HepG2 (cell line): ENCODE data around the gene NOTUM. TPM values are rescaled to one million over a fixed set of nuclear protein-coding genes. Genes with fewer than 3 reads are reported as not detected.

Experiments used
- KAT2B ChIP-seq: fragments of 150-350 bp; IDR thresholded peaks from 2 replicates; pipeline ENCODE4 v1.6.1; 2014; ENCODE audit warnings: low read depth, low read length, borderline replicate concordance
- RELA ChIP-seq: sonication (generic); formaldehyde crosslinking; IDR thresholded peaks from 2 replicates; pipeline ENCODE4 v1.4.0; 2020; ENCODE audit warnings: missing genetic modification reagents
- RFX1 ChIP-seq: fragments of 450-650 bp; IDR thresholded peaks from 2 replicates; pipeline ENCODE4 v1.6.1; 2017
- RORA ChIP-seq: sonication (generic); formaldehyde crosslinking; IDR thresholded peaks from 2 replicates; pipeline ENCODE4 v1.5.0; 2020; ENCODE audit warnings: mild to moderate bottlenecking, missing genetic modification reagents, moderate library complexity
- SPEN ChIP-seq: sonication (generic); formaldehyde crosslinking; IDR thresholded peaks from 2 replicates; pipeline ENCODE4 v1.5.1; 2020; ENCODE audit warnings: low read depth, mild to moderate bottlenecking, missing genetic modification reagents
- SRSF1 ChIP-seq: fragments of 200-400 bp; formaldehyde crosslinking; optimal IDR thresholded peaks from 2 replicates; pipeline ENCODE3; 2017; ENCODE audit warnings: mild to moderate bottlenecking, low read depth, low read length, moderate library complexity
- TCF12 ChIP-seq, 2 experiments: fragments of 450-650 bp in 1 of 2; sonication (generic) in 1 of 2; formaldehyde crosslinking in 1 of 2; IDR thresholded peaks; 2 replicates each; pipeline versions ENCODE4 v1.6.1 to v1.8.0; 2017 to 2022; ENCODE audit warnings: antibody characterized with exemption in 1 of 2, mild to moderate bottlenecking in 1 of 2, missing genetic modification reagents in 1 of 2, moderate library complexity in 1 of 2
- ZBTB3 ChIP-seq: sonication (generic); formaldehyde crosslinking; IDR thresholded peaks from 2 replicates; pipeline ENCODE4 v1.4.0; 2020; ENCODE audit warnings: low read depth, mild to moderate bottlenecking, moderate library complexity, missing genetic modification reagents, borderline replicate concordance
- ZNF451 ChIP-seq: sonication (generic); formaldehyde crosslinking; IDR thresholded peaks from 2 replicates; pipeline ENCODE4 v1.5.0; 2020; ENCODE audit warnings: mild to moderate bottlenecking, missing genetic modification reagents
- ZNF556 ChIP-seq: sonication (generic); formaldehyde crosslinking; IDR thresholded peaks from 2 replicates; pipeline ENCODE4 v1.4.0; 2020; ENCODE audit warnings: mild to moderate bottlenecking, missing genetic modification reagents, borderline replicate concordance
- ZNF720 ChIP-seq: sonication (generic); formaldehyde crosslinking; IDR thresholded peaks from 2 replicates; pipeline ENCODE4 v1.4.0; 2020; ENCODE audit warnings: missing genetic modification reagents
- polyA plus RNA-seq, 8 experiments: library from polyadenylated mRNA; depleted of rRNA in 3 of 8; stranded (reverse) in 7 of 8; unstranded in 1 of 8; fragments of >200 nt; fragmentation: Illumina TruSeq in 4 of 8; extraction: Trizol in 4 of 8; gene quantifications; 2 replicates each; pipeline versions ENCODE4 v1.2.1 to v1.2.3, GENCODE V29; 2011 to 2016; ENCODE audit warnings: low read depth in 4 of 8, missing spikeins in 1 of 8, mixed read lengths in 1 of 8; ENCODE audit not compliant: insufficient read depth in 1 of 8
- total RNA-seq, 5 experiments: library from RNA; depleted of rRNA; stranded (reverse); fragments of >200 nt; fragmentation: Illumina TruSeq; extraction: Trizol; gene quantifications; 2 replicates each; pipeline ENCODE4 v1.2.3, GENCODE V29; 2016; ENCODE audit warnings: low read depth in 1 of 5
- TF ChIP-seq, protein P1 (sequence below): sonication (generic); formaldehyde crosslinking; IDR thresholded peaks from 2 replicates; pipeline ENCODE4 v1.4.0; 2020; ENCODE audit warnings: low read depth, missing genetic modification reagents
- TF ChIP-seq, protein P2 (sequence below): sonication (generic); formaldehyde crosslinking; IDR thresholded peaks from 2 replicates; pipeline ENCODE4 v1.4.0; 2020; ENCODE audit warnings: mild to moderate bottlenecking, missing genetic modification reagents
- TF ChIP-seq, protein P3 (sequence below): sonication (generic); formaldehyde crosslinking; IDR thresholded peaks from 2 replicates; pipeline ENCODE4 v1.9.0; 2021; ENCODE audit warnings: missing genetic modification reagents, borderline replicate concordance
- TF ChIP-seq, protein P4 (sequence below): conservative IDR thresholded peaks from 2 replicates; pipeline ENCODE4 v1.6.1; 2018; ENCODE audit warnings: missing genetic modification reagents
- TF ChIP-seq, protein P5 (sequence below): sonication (generic); formaldehyde crosslinking; IDR thresholded peaks from 2 replicates; pipeline ENCODE4; 2020; ENCODE audit warnings: missing genetic modification reagents, mild to moderate bottlenecking, borderline replicate concordance
- TF ChIP-seq, protein P6 (sequence below): sonication (generic); formaldehyde crosslinking; IDR thresholded peaks from 2 replicates; pipeline ENCODE4 v1.8.1; 2023; ENCODE audit warnings: missing genetic modification reagents, mild to moderate bottlenecking, borderline replicate concordance

Gene NOTUM
- total and polyA plus RNA-seq, 2 of the 13 experiments (the other 11 are each of a cell fraction or from before 2014, with no cell fraction given): 150 to 160 TPM

DNA sequence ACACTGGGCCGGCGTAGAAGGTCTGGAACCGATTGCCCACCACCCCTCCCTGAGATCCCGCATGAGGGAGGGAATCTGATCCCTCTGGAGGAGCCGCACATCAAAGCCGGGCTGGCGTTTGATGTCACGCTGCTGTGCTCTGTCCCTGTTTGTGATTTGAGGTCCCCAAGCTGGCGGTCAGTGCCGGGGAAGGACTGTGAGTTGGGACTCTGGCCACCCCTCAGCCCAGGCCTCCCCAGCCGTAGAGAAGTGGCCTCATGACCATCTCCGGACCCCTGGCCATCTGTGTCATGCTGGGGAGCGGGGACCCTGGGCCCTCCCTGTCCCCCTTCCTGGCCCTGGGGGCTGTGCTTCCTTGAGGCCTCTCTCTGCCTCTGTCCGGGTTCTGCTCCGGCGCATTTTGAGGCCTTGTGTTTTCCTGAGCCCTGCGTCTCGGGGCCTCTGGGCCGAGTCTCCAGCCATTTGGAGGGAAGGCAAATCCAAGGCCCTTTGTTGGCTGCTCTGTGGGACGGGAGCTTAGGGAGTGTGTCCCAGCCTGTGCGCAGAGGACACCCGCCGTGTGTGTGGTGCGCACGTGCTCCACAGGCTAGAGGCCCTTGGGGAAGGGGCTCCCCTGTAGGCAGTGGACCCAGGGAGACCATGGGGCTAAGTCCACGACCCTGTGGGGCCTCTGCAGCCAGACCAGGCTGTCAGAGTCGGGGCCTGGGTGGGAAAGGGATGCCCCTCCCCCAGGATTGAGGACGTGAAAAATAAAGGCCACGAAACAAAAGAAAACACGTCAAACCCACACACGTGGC is 31.5 kb upstream of the NOTUM start (continued):
- TF ChIP-seq KAT2B (no peak), RELA (CRISPR knock-in tag) (0 out of 2 replicates have a peak, but pooled peaks have one; percentile 83), ZNF556 (no peak; the same call in 1 of the 2 replicates), SPEN (CRISPR knock-in tag) (peak; percentile 98), ZNF720 (CRISPR knock-in tag) (no peak), ZBTB3 (0 out of 2 replicates have a peak, but pooled peaks have one; percentile 54), TCF12 (IDR thresholded peaks at IDR 0.05) (no peak), TCF12 (CRISPR knock-in tag; IDR thresholded peaks at IDR 0.05) (peak; percentile 47; the same call in 1 of the 2 replicates), SRSF1 (peak; percentile 82), RORA (no peak), RFX1 (no peak), ZNF451 (CRISPR knock-in tag) (peak; percentile 95)
- TF ChIP-seq, protein P1, sequence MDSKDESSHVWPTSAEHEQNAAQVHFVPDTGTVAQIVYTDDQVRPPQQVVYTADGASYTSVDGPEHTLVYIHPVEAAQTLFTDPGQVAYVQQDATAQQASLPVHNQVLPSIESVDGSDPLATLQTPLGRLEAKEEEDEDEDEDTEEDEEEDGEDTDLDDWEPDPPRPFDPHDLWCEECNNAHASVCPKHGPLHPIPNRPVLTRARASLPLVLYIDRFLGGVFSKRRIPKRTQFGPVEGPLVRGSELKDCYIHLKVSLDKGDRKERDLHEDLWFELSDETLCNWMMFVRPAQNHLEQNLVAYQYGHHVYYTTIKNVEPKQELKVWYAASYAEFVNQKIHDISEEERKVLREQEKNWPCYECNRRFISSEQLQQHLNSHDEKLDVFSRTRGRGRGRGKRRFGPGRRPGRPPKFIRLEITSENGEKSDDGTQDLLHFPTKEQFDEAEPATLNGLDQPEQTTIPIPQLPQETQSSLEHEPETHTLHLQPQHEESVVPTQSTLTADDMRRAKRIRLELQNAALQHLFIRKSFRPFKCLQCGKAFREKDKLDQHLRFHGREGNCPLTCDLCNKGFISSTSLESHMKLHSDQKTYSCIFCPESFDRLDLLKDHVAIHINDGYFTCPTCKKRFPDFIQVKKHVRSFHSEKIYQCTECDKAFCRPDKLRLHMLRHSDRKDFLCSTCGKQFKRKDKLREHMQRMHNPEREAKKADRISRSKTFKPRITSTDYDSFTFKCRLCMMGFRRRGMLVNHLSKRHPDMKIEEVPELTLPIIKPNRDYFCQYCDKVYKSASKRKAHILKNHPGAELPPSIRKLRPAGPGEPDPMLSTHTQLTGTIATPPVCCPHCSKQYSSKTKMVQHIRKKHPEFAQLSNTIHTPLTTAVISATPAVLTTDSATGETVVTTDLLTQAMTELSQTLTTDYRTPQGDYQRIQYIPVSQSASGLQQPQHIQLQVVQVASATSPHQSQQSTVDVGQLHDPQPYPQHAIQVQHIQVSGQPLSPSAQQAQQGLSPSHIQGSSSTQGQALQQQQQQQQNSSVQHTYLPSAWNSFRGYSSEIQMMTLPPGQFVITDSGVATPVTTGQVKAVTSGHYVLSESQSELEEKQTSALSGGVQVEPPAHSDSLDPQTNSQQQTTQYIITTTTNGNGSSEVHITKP (CRISPR knock-in tag): peak; percentile 25; the same call in 1 of the 2 replicates
- TF ChIP-seq, protein P2, sequence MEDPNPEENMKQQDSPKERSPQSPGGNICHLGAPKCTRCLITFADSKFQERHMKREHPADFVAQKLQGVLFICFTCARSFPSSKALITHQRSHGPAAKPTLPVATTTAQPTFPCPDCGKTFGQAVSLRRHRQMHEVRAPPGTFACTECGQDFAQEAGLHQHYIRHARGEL: peak; percentile 97
- TF ChIP-seq, protein P3, sequence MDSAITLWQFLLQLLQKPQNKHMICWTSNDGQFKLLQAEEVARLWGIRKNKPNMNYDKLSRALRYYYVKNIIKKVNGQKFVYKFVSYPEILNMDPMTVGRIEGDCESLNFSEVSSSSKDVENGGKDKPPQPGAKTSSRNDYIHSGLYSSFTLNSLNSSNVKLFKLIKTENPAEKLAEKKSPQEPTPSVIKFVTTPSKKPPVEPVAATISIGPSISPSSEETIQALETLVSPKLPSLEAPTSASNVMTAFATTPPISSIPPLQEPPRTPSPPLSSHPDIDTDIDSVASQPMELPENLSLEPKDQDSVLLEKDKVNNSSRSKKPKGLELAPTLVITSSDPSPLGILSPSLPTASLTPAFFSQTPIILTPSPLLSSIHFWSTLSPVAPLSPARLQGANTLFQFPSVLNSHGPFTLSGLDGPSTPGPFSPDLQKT: peak; percentile 19; the same call in 1 of the 2 replicates
- TF ChIP-seq, protein P4, sequence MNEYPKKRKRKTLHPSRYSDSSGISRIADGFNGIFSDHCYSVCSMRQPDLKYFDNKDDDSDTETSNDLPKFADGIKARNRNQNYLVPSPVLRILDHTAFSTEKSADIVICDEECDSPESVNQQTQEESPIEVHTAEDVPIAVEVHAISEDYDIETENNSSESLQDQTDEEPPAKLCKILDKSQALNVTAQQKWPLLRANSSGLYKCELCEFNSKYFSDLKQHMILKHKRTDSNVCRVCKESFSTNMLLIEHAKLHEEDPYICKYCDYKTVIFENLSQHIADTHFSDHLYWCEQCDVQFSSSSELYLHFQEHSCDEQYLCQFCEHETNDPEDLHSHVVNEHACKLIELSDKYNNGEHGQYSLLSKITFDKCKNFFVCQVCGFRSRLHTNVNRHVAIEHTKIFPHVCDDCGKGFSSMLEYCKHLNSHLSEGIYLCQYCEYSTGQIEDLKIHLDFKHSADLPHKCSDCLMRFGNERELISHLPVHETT (CRISPR knock-in tag): peak; percentile 36
- TF ChIP-seq, protein P5, sequence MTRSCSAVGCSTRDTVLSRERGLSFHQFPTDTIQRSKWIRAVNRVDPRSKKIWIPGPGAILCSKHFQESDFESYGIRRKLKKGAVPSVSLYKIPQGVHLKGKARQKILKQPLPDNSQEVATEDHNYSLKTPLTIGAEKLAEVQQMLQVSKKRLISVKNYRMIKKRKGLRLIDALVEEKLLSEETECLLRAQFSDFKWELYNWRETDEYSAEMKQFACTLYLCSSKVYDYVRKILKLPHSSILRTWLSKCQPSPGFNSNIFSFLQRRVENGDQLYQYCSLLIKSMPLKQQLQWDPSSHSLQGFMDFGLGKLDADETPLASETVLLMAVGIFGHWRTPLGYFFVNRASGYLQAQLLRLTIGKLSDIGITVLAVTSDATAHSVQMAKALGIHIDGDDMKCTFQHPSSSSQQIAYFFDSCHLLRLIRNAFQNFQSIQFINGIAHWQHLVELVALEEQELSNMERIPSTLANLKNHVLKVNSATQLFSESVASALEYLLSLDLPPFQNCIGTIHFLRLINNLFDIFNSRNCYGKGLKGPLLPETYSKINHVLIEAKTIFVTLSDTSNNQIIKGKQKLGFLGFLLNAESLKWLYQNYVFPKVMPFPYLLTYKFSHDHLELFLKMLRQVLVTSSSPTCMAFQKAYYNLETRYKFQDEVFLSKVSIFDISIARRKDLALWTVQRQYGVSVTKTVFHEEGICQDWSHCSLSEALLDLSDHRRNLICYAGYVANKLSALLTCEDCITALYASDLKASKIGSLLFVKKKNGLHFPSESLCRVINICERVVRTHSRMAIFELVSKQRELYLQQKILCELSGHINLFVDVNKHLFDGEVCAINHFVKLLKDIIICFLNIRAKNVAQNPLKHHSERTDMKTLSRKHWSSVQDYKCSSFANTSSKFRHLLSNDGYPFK: peak; percentile 58
- TF ChIP-seq, protein P6, sequence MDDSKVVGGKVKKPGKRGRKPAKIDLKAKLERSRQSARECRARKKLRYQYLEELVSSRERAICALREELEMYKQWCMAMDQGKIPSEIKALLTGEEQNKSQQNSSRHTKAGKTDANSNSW (CRISPR knock-in tag): peak; percentile 98
